Measurements from ENCODE around the gene CHURC1.

GRCh38 chr14:64867182-64867581 is 47.1 kb upstream of the CHURC1 start:
- TF ChIP-seq CTCF (IDR thresholded peaks at IDR 0.05; ENCODE audit: borderline replicate concordance, extremely low read depth, low read length, poor library complexity, severe bottlenecking): no peak
- TF ChIP-seq EZH2 (IDR thresholded peaks at IDR 0.05; ENCODE audit: borderline replicate concordance, low read depth, low read length, severe bottlenecking): no peak
